Measurements from ENCODE around the gene SYTL1.

The SYTL1 gene

GRCh38 chr1:27314169-27314568 is 27.7 kb upstream of the SYTL1 start:
- TF ChIP-seq POLR2A (IDR thresholded peaks at IDR 0.05; ENCODE audit: extremely low read depth, insufficient read length) (no peak), CTCF (IDR thresholded peaks at IDR 0.05; ENCODE audit: low read depth, low read length) (no peak), MYC (IDR thresholded peaks at IDR 0.05; ENCODE audit: low read depth, low read length) (no peak), MAX (IDR thresholded peaks at IDR 0.05; ENCODE audit: low read depth, low read length) (no peak)
- no peak overlapping the region for H3K4me3 ChIP-seq (ENCODE audit: low read depth, low read length)
- no peak for DNase-seq (ENCODE audit: low read depth)

GRCh38 chr1:27314737-27315136 is 27.1 kb upstream of the SYTL1 start:
- DNase-seq (ENCODE audit: low read depth), result no peak
- no peak for TF ChIP-seq POLR2A (IDR thresholded peaks at IDR 0.05; ENCODE audit: extremely low read depth, insufficient read length)
- TF ChIP-seq CTCF (IDR thresholded peaks at IDR 0.05; ENCODE audit: low read depth, low read length), result no peak
- TF ChIP-seq MYC (IDR thresholded peaks at IDR 0.05; ENCODE audit: low read depth, low read length), result no peak
- TF ChIP-seq MAX (IDR thresholded peaks at IDR 0.05; ENCODE audit: low read depth, low read length), result no peak
- no peak overlapping the region for H3K4me3 ChIP-seq (ENCODE audit: low read depth, low read length)

GRCh38 chr1:27316860-27317259 is 25.0 kb upstream of the SYTL1 start:
- no peak for DNase-seq (ENCODE audit: low read depth)
- TF ChIP-seq MAX (IDR thresholded peaks at IDR 0.05; ENCODE audit: low read depth, low read length) (no peak), CTCF (IDR thresholded peaks at IDR 0.05; ENCODE audit: low read depth, low read length) (no peak), POLR2A (IDR thresholded peaks at IDR 0.05; ENCODE audit: extremely low read depth, insufficient read length) (no peak), MYC (IDR thresholded peaks at IDR 0.05; ENCODE audit: low read depth, low read length) (no peak)
- H3K4me3 ChIP-seq (ENCODE audit: low read depth, low read length), result no peak overlapping the region

- no peak overlapping the region for H3K4me3 ChIP-seq (ENCODE audit: low read depth, low read length)
- TF ChIP-seq CTCF (IDR thresholded peaks at IDR 0.05; ENCODE audit: low read depth, low read length) (no peak), POLR2A (IDR thresholded peaks at IDR 0.05; ENCODE audit: extremely low read depth, insufficient read length) (no peak), MYC (IDR thresholded peaks at IDR 0.05; ENCODE audit: low read depth, low read length) (no peak)
- DNase-seq (ENCODE audit: low read depth), result no peak
These were observed 23.7 kb upstream of the SYTL1 start for GRCh38 chr1:27318136-27318535.

GRCh38 chr1:27318596-27318995 is 23.2 kb upstream of the SYTL1 start:
- no peak for TF ChIP-seq CTCF (IDR thresholded peaks at IDR 0.05; ENCODE audit: low read depth, low read length)
- no peak for TF ChIP-seq POLR2A (IDR thresholded peaks at IDR 0.05; ENCODE audit: extremely low read depth, insufficient read length)
- no peak for TF ChIP-seq MYC (IDR thresholded peaks at IDR 0.05; ENCODE audit: low read depth, low read length)
- TF ChIP-seq MAX (IDR thresholded peaks at IDR 0.05; ENCODE audit: low read depth, low read length), result no peak
- no peak for DNase-seq (ENCODE audit: low read depth)

More at GRCh38 chr1:27318596-27318995, 23.2 kb upstream of the SYTL1 start:
- H3K4me3 ChIP-seq (ENCODE audit: low read depth, low read length), result no peak overlapping the region
